HG03103 (cell line): Measurements from ENCODE around the gene DMBX1.
A peak's percentile ranks its signal among the peaks of the same experiment; 100 is the strongest.

Source experiments
- ATAC-seq: cut with Tn5 transposase; IDR thresholded peaks from one replicate; pipeline ENCODE4 v1.9.1; 2021; ENCODE audit warnings: low read depth; ENCODE audit not compliant: unreplicated experiment

Gene DMBX1

GRCh38 chr1:46497020-46497419, 7.4 kb downstream of the DMBX1 start:
- no peak for ATAC-seq

- no peak for ATAC-seq
Observed at GRCh38 chr1:46497665-46498064, 8.0 kb downstream of the DMBX1 start.

GRCh38 chr1:46501528-46501927, 11.9 kb downstream of the DMBX1 start:
- no peak for ATAC-seq

- no peak for ATAC-seq
Observed at GRCh38 chr1:46503421-46503820, 13.8 kb downstream of the DMBX1 start.

- no peak for ATAC-seq
Observed at GRCh38 chr1:46506470-46507219, 17.0 kb downstream of the DMBX1 start.

- no peak for ATAC-seq
Observed at GRCh38 chr1:46508757-46509156, 19.1 kb downstream of the DMBX1 start.

GRCh38 chr1:46510341-46510997, 20.8 kb downstream of the DMBX1 start:
- ATAC-seq, result no peak

- ATAC-seq, result no peak
Observed at GRCh38 chr1:46510998-46511365, 21.3 kb downstream of the DMBX1 start.

- no peak for ATAC-seq
Observed at GRCh38 chr1:46512135-46512791, 22.6 kb downstream of the DMBX1 start.

GRCh38 chr1:46512792-46513190, 23.2 kb downstream of the DMBX1 start:
- ATAC-seq, result no peak

- ATAC-seq, result no peak
Observed at GRCh38 chr1:46513536-46513935, 23.9 kb downstream of the DMBX1 start.

- no peak for ATAC-seq
Observed at GRCh38 chr1:46515576-46515975, 25.9 kb downstream of the DMBX1 start.

GRCh38 chr1:46516200-46516950, 26.7 kb downstream of the DMBX1 start:
- no peak for ATAC-seq

GRCh38 chr1:46517010-46517600, 27.5 kb downstream of the DMBX1 start:
- no peak for ATAC-seq

GRCh38 chr1:46517932-46518498, 28.4 kb downstream of the DMBX1 start:
- no peak for ATAC-seq

GRCh38 chr1:46519209-46519608, 29.6 kb downstream of the DMBX1 start:
- no peak for ATAC-seq

- ATAC-seq, result no peak
Observed at GRCh38 chr1:46520063-46520911, 30.7 kb downstream of the DMBX1 start.

GRCh38 chr1:46521414-46521813, 31.8 kb downstream of the DMBX1 start:
- no peak for ATAC-seq

- ATAC-seq, result peak; percentile 61
Observed at GRCh38 chr1:46522184-46522968, 32.7 kb downstream of the DMBX1 start.
